ENCODE results near the gene PAK3. TPM values are rescaled to one million over a fixed set of nuclear protein-coding genes. Genes with fewer than 3 reads are reported as not detected.
A peak's percentile ranks its signal among the peaks of the same experiment; 100 is the strongest.

Gene PAK3
- total RNA-seq (2014; rRNA removed; shearing (Covaris generic)) (not detected in 2 replicates), polyA plus RNA-seq (2016; fragmentation: Nextera tagmentation; extraction: Ambion mirVana) (0.14 TPM in 1 of 2 replicates, not detected in the other)

DNA sequence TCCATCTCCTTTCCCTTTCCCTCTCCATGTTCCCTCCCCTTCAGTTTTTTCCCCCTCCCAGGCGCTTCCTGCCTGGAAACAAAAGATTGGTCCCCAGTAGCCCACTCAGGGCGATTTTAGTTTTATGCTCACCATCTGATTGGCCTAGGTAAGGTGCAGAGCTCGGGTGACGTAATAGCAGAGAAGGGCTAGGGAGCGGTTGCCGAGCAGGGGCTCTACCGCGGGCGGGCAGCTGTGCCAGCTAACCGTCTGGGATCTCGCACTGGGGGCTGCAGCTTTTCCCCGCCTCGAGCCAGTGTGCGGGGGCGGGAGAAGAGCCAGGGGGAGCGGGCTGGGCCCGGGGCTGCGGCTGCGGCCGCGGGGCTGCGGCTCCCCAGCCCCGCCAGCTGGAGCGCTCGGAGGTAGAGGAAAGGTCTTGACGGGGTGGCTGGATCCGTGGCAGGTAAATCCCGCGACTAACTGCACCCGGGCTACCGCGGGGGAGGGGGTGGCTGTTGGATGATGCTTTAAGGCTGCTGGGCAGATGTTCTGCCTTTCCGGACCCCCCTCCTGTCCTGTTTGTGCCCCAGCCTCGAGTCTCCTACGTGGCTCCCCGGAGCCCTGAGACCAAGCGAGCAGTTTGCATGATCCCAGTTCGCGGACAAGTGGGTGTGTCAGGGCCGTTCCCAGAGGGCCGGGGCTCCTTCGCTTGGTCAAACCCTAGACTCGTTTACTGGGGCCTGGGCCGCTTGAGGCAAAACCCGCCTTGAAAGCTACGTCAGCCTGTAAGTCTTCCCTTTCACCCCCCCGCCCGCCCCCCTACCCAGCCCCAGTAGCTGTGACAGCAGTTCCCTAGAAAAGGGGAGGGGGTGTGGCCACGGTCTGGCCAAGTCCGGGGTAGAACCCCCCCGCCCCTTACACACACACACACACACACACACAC lies at the start of gene PAK3:
TSS of gene PAK3 (plus strand) at position 218 of the 922 bp plus-strand sequence. CDS start 26,913 bp downstream, outside the sequence.
- in situ Hi-C loops (cut with MboI) = loop anchor here (25.0 kb wide), 1 partner anchor 634 kb away; no protein-coding TSS in a partner anchor
- no peaks in the 10 kb centered on the region for H3K9me3 ChIP-seq (ENCODE audit: low read depth)
- whole genome bisulfite sequencing, 2 experiments (ENCODE audit: low coverage in 1 of 2, low lambda C conversion rate in 2 of 2, missing lambda C conversion rate in 2 of 2) = 2 to 4% methylated on average over 13 to 15 of the region's 51 CpGs
- no peaks in the 10 kb centered on the region for H4K20me1 ChIP-seq (ENCODE audit: insufficient read depth)
- peak within 1 kb of the TSS; percentile 51 for H3K4me3 ChIP-seq
- no peaks in the 10 kb centered on the region for H3K9me2 ChIP-seq (ENCODE audit: insufficient read depth)
- H3K36me3 ChIP-seq (ENCODE audit: low read depth) = no peaks in the 10 kb centered on the region
- H2AFZ ChIP-seq = peak within 1 kb of the TSS; percentile 29; the same call in 1 of the 2 replicates
- H3K27ac ChIP-seq = no peak within 1 kb of the TSS
- no peak within 1 kb of the TSS for H3K9ac ChIP-seq
- peak; percentile 15 for DNase-seq
- no peaks in the 10 kb centered on the region; the same call in 1 of the 2 replicates for H3K27me3 ChIP-seq (replicated peaks; ENCODE audit: insufficient read depth)
- no peaks in the 10 kb centered on the region for H3K79me2 ChIP-seq (ENCODE audit: insufficient read depth)
- H3K4me2 ChIP-seq (ENCODE audit: unreplicated experiment) = peak within 1 kb of the TSS; percentile 57
- no peaks in the 10 kb centered on the region for H3F3A ChIP-seq (ENCODE audit: insufficient read depth)
- H3K4me1 ChIP-seq (ENCODE audit: insufficient read depth) = no peaks in the 10 kb centered on the region
- TF ChIP-seq EZH2phosphoT487 (IDR thresholded peaks at IDR 0.05; ENCODE audit: insufficient read depth, low read depth) (no peak), EZH2 (IDR thresholded peaks at IDR 0.05; ENCODE audit: insufficient read depth, poor library complexity, severe bottlenecking) (no peak)

DNA sequence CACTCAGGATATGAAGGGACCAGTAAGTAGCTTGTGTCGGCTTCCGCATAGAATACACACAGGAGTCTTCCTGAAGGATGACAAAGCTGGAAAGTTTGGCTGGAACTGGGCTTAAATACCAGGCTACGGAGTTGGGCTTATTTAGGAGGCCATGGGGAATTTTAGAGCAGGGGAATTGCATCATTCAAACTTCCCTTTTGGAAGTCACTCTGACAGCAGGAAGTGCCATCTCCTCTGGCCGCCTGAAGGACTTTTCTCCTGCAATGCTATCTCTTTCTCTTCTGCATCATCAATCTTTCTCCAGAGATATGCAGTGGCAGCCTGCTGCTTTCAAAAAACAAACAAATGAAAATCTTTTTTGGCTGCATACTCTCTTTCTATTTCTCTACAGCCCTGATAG lies 48.4 kb upstream of the PAK3 start:
- Histone ChIP-seq H2AFZ (no peak overlapping the region), H3K9ac (no peak overlapping the region), H3K9me2 (ENCODE audit: insufficient read depth) (no peaks in the 10 kb centered on the region), H3K4me2 (ENCODE audit: unreplicated experiment) (no peak overlapping the region), H3F3A (ENCODE audit: insufficient read depth) (no peaks in the 10 kb centered on the region), H3K27ac (no peak overlapping the region), H3K36me3 (ENCODE audit: low read depth) (no peaks in the 10 kb centered on the region), H3K27me3 (replicated peaks; ENCODE audit: insufficient read depth) (no peaks in the 10 kb centered on the region), H3K9me3 (ENCODE audit: low read depth) (no peaks in the 10 kb centered on the region), H3K4me3 (no peak overlapping the region), H4K20me1 (ENCODE audit: insufficient read depth) (no peaks in the 10 kb centered on the region), H3K79me2 (ENCODE audit: insufficient read depth) (no peaks in the 10 kb centered on the region), H3K4me1 (ENCODE audit: insufficient read depth) (no peaks in the 10 kb centered on the region)
- WGBS, 2 experiments (ENCODE audit: low coverage in 1 of 2, low lambda C conversion rate in 2 of 2, missing lambda C conversion rate in 2 of 2) = 46 to 50% methylated on average over 3 to 4 of the region's 4 CpGs
- DNase-seq = no peak
- in situ Hi-C loops (cut with MboI) = no loop called here
- TF ChIP-seq EZH2 (IDR thresholded peaks at IDR 0.05; ENCODE audit: insufficient read depth, poor library complexity, severe bottlenecking) (no peak), EZH2phosphoT487 (IDR thresholded peaks at IDR 0.05; ENCODE audit: insufficient read depth, low read depth) (no peak)

- H3K36me3 ChIP-seq (ENCODE audit: low read depth) = no peaks in the 10 kb centered on the region
- H3K9ac ChIP-seq = no peak overlapping the region
- in situ Hi-C loops (cut with MboI) = no loop called here
- no peaks in the 10 kb centered on the region for H3K4me1 ChIP-seq (ENCODE audit: insufficient read depth)
- no peaks in the 10 kb centered on the region for H3K9me2 ChIP-seq (ENCODE audit: insufficient read depth)
- H3F3A ChIP-seq (ENCODE audit: insufficient read depth) = no peaks in the 10 kb centered on the region
- H3K9me3 ChIP-seq (ENCODE audit: low read depth) = no peaks in the 10 kb centered on the region
- no peak for DNase-seq
- TF ChIP-seq EZH2phosphoT487 (IDR thresholded peaks at IDR 0.05; ENCODE audit: insufficient read depth, low read depth) (no peak), EZH2 (IDR thresholded peaks at IDR 0.05; ENCODE audit: insufficient read depth, poor library complexity, severe bottlenecking) (no peak)
- no peaks in the 10 kb centered on the region for H3K79me2 ChIP-seq (ENCODE audit: insufficient read depth)
- H2AFZ ChIP-seq = no peak overlapping the region
- no peak overlapping the region for H3K4me2 ChIP-seq (ENCODE audit: unreplicated experiment)
- no peaks in the 10 kb centered on the region for H4K20me1 ChIP-seq (ENCODE audit: insufficient read depth)
- H3K27me3 ChIP-seq (replicated peaks; ENCODE audit: insufficient read depth) = no peaks in the 10 kb centered on the region
- no peak overlapping the region for H3K27ac ChIP-seq
- H3K4me3 ChIP-seq = no peak overlapping the region
These were observed 43.5 kb upstream of the PAK3 start for GRCh38 chrX:111052478-111052877.

DNA sequence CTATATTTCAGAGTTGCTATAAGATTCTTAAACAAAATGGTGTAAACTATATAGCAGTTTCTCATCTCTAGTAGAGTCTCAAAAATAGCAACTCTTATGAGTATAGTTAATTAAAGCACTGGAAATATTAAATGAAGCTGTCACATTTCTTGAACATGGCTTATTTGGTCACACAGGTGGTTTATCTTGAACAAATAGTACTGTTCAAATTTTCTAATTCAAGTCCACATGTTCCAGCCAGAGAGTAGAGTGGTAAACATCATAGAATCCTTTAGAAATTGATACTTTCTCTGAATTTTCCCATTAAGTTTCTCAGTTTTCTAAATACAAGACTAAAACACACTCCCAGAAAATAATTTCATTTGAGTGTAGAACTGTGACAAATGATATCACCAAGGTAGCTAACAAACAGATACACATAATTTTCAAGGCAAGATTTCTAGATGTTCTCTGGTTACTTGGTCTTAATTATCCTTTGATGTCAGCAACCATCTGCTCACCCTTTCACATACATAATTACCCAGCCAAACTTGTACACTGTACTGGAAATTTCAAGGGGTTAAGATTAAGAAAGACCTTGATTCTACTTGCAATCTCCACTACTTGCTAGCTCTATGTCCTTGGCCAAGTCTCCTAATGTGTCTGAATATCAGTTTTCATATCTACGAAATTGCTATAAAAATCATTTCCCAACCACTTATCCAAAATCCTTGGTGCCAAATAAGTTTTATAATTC lies 24.3 kb upstream of the PAK3 start:
- no peak overlapping the region for H3K4me3 ChIP-seq
- no peak overlapping the region for H3K4me2 ChIP-seq (ENCODE audit: unreplicated experiment)
- DNase-seq = no peak
- H3K79me2 ChIP-seq (ENCODE audit: insufficient read depth) = no peaks in the 10 kb centered on the region
- no peaks in the 10 kb centered on the region for H3K36me3 ChIP-seq (ENCODE audit: low read depth)
- H3K9me3 ChIP-seq (ENCODE audit: low read depth) = no peaks in the 10 kb centered on the region
- no peak overlapping the region for H3K9ac ChIP-seq
- no peaks in the 10 kb centered on the region for H3K27me3 ChIP-seq (replicated peaks; ENCODE audit: insufficient read depth)
- TF ChIP-seq EZH2 (IDR thresholded peaks at IDR 0.05; ENCODE audit: insufficient read depth, poor library complexity, severe bottlenecking) (no peak), EZH2phosphoT487 (IDR thresholded peaks at IDR 0.05; ENCODE audit: insufficient read depth, low read depth) (no peak)
- H3K27ac ChIP-seq = no peak overlapping the region
- 20 to 22% methylated on average over 1 of the region's 1 CpG for WGBS, 2 experiments (ENCODE audit: low coverage in 1 of 2, low lambda C conversion rate in 2 of 2, missing lambda C conversion rate in 2 of 2)
- H2AFZ ChIP-seq = no peak overlapping the region
- no peaks in the 10 kb centered on the region for H4K20me1 ChIP-seq (ENCODE audit: insufficient read depth)
- no peaks in the 10 kb centered on the region for H3F3A ChIP-seq (ENCODE audit: insufficient read depth)
- H3K9me2 ChIP-seq (ENCODE audit: insufficient read depth) = no peaks in the 10 kb centered on the region
- in situ Hi-C loops (cut with MboI) = no loop called here
- H3K4me1 ChIP-seq (ENCODE audit: insufficient read depth) = no peaks in the 10 kb centered on the region
